DOHH2 (cell line): Measurements from ENCODE around the gene CPXM2.

Experiments
- H3F3A ChIP-seq: fragments of 200-600 bp; sonication (generic), shearing (Covaris generic); 2 replicates; pipeline ENCODE4 v1.6.0; 2016; ENCODE audit warnings: antibody characterized with exemption, mild to moderate bottlenecking; ENCODE audit not compliant: control insufficient read depth, insufficient read depth
- H3K27ac ChIP-seq: fragments of 200-600 bp; sonication (generic); 2 replicates; pipeline ENCODE4 v1.5.1; 2014; ENCODE audit warnings: low read depth, mild to moderate bottlenecking, low read length, moderate library complexity
- H3K27me3 ChIP-seq: fragments of 200-600 bp; sonication (generic); 2 replicates; pipeline ENCODE4 v1.6.1; 2014; ENCODE audit warnings: mild to moderate bottlenecking, low read length, mixed read lengths; ENCODE audit not compliant: control insufficient read depth
- H3K36me3 ChIP-seq: fragments of 200-600 bp; sonication (generic); 2 replicates; pipeline ENCODE4 v1.6.1; 2014; ENCODE audit warnings: mild to moderate bottlenecking, low read length, moderate library complexity, mixed read lengths; ENCODE audit not compliant: control insufficient read depth
- H3K4me1 ChIP-seq: fragments of 200-600 bp; sonication (generic); 2 replicates; pipeline ENCODE4 v1.6.1; 2014; ENCODE audit warnings: mild to moderate bottlenecking, low read length, mixed read lengths; ENCODE audit not compliant: control insufficient read depth
- H3K4me2 ChIP-seq: fragments of 200-600 bp; sonication (generic); 2 replicates; pipeline ENCODE4 v1.6.0; 2014; ENCODE audit warnings: mild to moderate bottlenecking, low read length, moderate library complexity
- H3K4me3 ChIP-seq: fragments of 200-600 bp; sonication (generic); 2 replicates; pipeline ENCODE4 v1.5.1; 2014; ENCODE audit warnings: mild to moderate bottlenecking, low read length, mixed read lengths
- H3K79me2 ChIP-seq: fragments of 200-600 bp; sonication (generic); 2 replicates; pipeline ENCODE4 v1.6.1; 2014; ENCODE audit warnings: mild to moderate bottlenecking, low read length, mixed read lengths; ENCODE audit not compliant: control insufficient read depth
- H3K9me2 ChIP-seq: fragments of 200-600 bp; sonication (generic); replicated peaks from 2 replicates; pipeline ENCODE4 v1.6.1; 2014; ENCODE audit warnings: mild to moderate bottlenecking, low read length, mixed read lengths; ENCODE audit not compliant: control insufficient read depth
- H3K9me3 ChIP-seq: fragments of 200-600 bp; sonication (generic); 2 replicates; pipeline ENCODE4 v1.6.1; 2014; ENCODE audit warnings: antibody characterized with exemption, low read length, mixed read lengths; ENCODE audit not compliant: control insufficient read depth, insufficient read depth
- H4K20me1 ChIP-seq: fragments of 200-600 bp; sonication (generic); 2 replicates; pipeline ENCODE4 v1.6.0; 2014; ENCODE audit warnings: low read depth, mild to moderate bottlenecking, antibody characterized with exemption, low read length, moderate library complexity; ENCODE audit not compliant: control insufficient read depth, insufficient read depth
- EZH2phosphoT487 ChIP-seq: fragments of 200-600 bp; sonication (generic); IDR thresholded peaks from 2 replicates; pipeline ENCODE4 v1.6.1; 2017; ENCODE audit warnings: borderline replicate concordance, mild to moderate bottlenecking, antibody characterized with exemption, low read length, moderate library complexity, mixed read lengths
- TF ChIP-seq, protein P1 (sequence below): fragments of 200-600 bp; sonication (generic); IDR thresholded peaks from one replicate; pipeline ENCODE4 v1.5.1; 2014; ENCODE audit warnings: antibody characterized with exemption, mild to moderate bottlenecking, low read depth, low read length; ENCODE audit not compliant: poor library complexity, severe bottlenecking

CPXM2 gene

GRCh38 chr10:123807444-123808035 is 84.1 kb downstream of the CPXM2 start:
- H3K9me2 ChIP-seq = no peaks in the 10 kb centered on the region
- no peaks in the 10 kb centered on the region for H3K79me2 ChIP-seq
- peaks cover 10% of the 10 kb centered on the region; the same call in 1 of the 2 replicates for H3K27me3 ChIP-seq
- H4K20me1 ChIP-seq = no peaks in the 10 kb centered on the region
- TF ChIP-seq, protein P1, sequence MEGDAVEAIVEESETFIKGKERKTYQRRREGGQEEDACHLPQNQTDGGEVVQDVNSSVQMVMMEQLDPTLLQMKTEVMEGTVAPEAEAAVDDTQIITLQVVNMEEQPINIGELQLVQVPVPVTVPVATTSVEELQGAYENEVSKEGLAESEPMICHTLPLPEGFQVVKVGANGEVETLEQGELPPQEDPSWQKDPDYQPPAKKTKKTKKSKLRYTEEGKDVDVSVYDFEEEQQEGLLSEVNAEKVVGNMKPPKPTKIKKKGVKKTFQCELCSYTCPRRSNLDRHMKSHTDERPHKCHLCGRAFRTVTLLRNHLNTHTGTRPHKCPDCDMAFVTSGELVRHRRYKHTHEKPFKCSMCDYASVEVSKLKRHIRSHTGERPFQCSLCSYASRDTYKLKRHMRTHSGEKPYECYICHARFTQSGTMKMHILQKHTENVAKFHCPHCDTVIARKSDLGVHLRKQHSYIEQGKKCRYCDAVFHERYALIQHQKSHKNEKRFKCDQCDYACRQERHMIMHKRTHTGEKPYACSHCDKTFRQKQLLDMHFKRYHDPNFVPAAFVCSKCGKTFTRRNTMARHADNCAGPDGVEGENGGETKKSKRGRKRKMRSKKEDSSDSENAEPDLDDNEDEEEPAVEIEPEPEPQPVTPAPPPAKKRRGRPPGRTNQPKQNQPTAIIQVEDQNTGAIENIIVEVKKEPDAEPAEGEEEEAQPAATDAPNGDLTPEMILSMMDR = no peak
- TF ChIP-seq EZH2phosphoT487 = no peak
- H3K4me3 ChIP-seq = no peak overlapping the region
- H3K4me1 ChIP-seq = no peaks in the 10 kb centered on the region
- no peak overlapping the region for H3K27ac ChIP-seq
- H3K4me2 ChIP-seq = no peak overlapping the region
- no peaks in the 10 kb centered on the region for H3F3A ChIP-seq
- H3K9me3 ChIP-seq = no peaks in the 10 kb centered on the region
- H3K36me3 ChIP-seq = no peaks in the 10 kb centered on the region

DNA sequence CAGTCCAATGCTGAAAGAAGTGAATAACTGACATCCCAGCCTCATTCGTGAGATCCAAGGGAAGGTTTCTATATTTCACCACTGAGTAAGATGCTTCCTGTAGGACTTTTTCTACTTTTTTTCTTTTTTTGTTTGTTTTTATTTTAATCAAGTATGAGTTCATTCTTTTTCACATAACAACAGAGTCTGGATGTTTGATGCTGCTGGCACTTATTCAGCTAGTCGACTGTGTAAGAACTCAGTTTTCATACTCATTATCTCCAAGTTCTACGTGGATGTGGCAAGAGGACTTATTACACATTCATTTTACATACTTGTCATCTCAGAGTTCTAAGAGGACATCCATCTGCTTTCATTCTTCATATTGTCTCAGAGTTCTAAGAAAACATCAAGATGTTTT is 86.9 kb downstream of the CPXM2 start:
- no peak for TF ChIP-seq EZH2phosphoT487
- TF ChIP-seq, protein P1 = no peak

DNA sequence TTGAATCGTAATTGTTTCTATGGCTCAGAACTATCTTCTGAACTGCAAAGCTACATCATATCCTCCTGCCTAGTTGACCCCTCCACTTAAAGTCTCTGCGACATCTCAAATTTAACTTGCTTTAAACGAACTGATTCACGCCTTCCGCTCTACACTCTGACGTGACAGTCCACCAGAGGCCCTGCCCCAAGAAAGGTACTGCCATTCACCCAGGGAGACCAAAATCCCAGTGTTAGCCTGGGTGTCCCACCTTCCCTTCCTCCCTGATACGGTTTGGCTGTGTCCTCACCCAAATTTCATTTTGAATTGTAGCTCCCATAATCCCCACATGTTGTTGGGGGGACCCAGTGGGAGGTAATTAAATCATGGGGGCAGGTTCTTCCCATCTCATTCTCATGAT is 90.8 kb downstream of the CPXM2 start:
- H3K4me3 ChIP-seq = no peak overlapping the region
- no peaks in the 10 kb centered on the region for H3F3A ChIP-seq
- no peak overlapping the region for H3K4me2 ChIP-seq
- no peak overlapping the region for H3K27ac ChIP-seq
- TF ChIP-seq, protein P1 = no peak
- TF ChIP-seq EZH2phosphoT487 = no peak
- H3K9me2 ChIP-seq = no peaks in the 10 kb centered on the region
- H4K20me1 ChIP-seq = no peaks in the 10 kb centered on the region
- peaks cover 4% of the 10 kb centered on the region; the same call in 1 of the 2 replicates for H3K27me3 ChIP-seq
- H3K79me2 ChIP-seq = no peaks in the 10 kb centered on the region
- H3K9me3 ChIP-seq = no peaks in the 10 kb centered on the region
- no peaks in the 10 kb centered on the region for H3K36me3 ChIP-seq
- H3K4me1 ChIP-seq = no peaks in the 10 kb centered on the region

More for the DNA sequence above, 86.9 kb downstream of the CPXM2 start:
- no peaks in the 10 kb centered on the region for H3K79me2 ChIP-seq
- no peaks in the 10 kb centered on the region for H3K9me3 ChIP-seq
- H3K27ac ChIP-seq = no peak overlapping the region
- no peak overlapping the region for H3K4me3 ChIP-seq
- H3K9me2 ChIP-seq = no peaks in the 10 kb centered on the region
- peaks cover 14% of the 10 kb centered on the region for H3K27me3 ChIP-seq
- H3F3A ChIP-seq = no peaks in the 10 kb centered on the region
- no peaks in the 10 kb centered on the region for H3K4me1 ChIP-seq
- no peaks in the 10 kb centered on the region for H3K36me3 ChIP-seq
- H4K20me1 ChIP-seq = no peaks in the 10 kb centered on the region
- no peak overlapping the region for H3K4me2 ChIP-seq
